HG03045 (cell line): ENCODE measurements around the gene WDR5.
A peak's percentile ranks its signal among the peaks of the same experiment; 100 is the strongest.
"Not testable (repeated sequence)": the region's sequence is repeated elsewhere in the genome, so short reads cannot be mapped to it uniquely, and the experiment has no call there.

Experiments used
- ATAC-seq: cut with Tn5 transposase; IDR thresholded peaks from one replicate; pipeline ENCODE4 v1.9.1; 2021; ENCODE audit warnings: mild to moderate bottlenecking, moderate library complexity; ENCODE audit not compliant: unreplicated experiment

Gene WDR5

DNA sequence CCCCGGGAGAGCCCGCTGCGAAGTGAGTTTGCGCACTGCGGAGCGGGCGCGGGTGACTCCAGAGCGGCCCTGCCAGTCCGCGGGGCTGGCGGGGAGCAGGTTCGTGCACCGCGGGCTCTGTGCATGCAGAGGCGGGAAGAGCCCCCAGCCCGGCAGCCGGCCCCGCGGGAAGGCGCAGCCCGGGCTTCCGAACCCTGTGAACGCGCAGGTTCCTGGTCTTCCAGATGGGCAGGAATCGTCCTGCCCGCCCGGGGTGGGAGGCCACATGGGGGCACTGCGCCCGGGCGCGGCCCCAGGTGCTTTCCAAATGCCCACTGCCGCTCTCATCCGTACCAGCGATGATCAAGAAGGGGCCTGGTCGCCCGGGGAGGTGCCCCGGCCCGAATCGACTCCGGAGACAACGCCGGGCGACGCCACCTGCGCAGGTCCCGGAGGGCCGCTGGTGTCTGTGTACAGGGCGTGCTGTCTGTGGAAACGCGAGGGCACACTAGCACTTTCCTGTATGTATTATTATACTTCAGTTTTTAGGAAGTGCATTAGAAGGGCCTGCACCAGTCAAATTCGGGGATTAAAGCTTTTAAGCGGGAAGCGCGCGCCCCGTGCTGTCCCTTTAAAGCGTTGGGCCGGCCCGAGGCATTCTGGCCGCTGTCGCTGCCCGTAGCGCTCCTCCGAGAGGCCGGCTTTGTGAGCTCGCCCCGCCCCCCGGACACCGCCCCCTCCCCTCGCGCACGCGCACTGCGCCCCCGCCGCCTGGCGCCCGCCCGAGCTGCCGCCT lies at the start of gene WDR5:
WDR5 (plus strand) TSS at position 740 of the 775 bp plus-strand sequence. CDS start 3,796 bp downstream, outside the sequence.
- peak; percentile 58 for ATAC-seq

GRCh38 chr9:134088063-134088725 lies 47.7 kb upstream of the WDR5 start:
- no peak for ATAC-seq

- ATAC-seq, result no peak
Observed at GRCh38 chr9:134089972-134090371, 45.9 kb upstream of the WDR5 start.

GRCh38 chr9:134099123-134099761 lies 36.6 kb upstream of the WDR5 start:
- no peak for ATAC-seq

GRCh38 chr9:134100040-134100439 lies 35.8 kb upstream of the WDR5 start:
- no peak for ATAC-seq

DNA sequence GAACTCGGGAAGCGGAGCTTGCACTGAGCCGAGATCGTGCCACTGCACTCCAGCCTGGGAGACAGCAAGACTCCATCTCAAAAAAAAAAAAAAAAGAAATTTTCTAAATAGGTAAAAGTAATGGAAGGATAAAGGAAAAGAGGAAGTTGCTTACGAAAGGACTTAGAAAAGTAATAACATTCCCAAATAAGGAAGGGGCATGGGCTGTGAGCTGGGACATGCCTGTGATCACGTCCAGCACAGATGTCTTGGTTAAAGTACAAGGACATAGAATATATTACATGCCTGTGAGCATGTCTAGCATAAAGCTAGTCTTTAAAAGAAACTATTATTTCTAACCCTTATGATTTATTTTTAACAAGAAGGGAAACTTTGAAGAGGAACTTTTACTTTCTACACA lies 34.7 kb upstream of the WDR5 start:
- not testable (repeated sequence) for ATAC-seq

GRCh38 chr9:134101623-134102149 lies 34.2 kb upstream of the WDR5 start:
- no peak for ATAC-seq

- ATAC-seq, result no peak
Observed at GRCh38 chr9:134103391-134103998, 32.4 kb upstream of the WDR5 start.

GRCh38 chr9:134111064-134111463 lies 24.8 kb upstream of the WDR5 start:
- no peak for ATAC-seq

DNA sequence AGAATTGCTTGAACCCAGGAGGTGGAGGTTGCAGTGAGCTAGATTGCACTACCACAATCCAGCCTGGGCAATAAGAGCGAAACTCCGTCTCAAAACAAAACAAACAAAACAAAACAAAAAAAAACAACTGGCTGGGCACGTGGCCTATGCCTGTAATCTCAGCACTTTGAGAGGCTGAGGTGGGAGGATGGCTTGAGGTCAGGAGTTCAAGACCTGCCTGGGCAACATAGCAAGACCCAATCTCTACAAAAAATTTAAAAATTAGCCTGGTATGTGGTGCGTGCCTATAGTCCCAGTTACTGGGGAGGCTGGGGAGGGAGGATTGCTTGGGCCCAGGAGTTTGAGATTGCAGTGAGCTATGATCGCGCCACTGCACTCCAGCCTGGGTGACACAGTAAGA lies 23.3 kb upstream of the WDR5 start:
- ATAC-seq, result no peak

DNA sequence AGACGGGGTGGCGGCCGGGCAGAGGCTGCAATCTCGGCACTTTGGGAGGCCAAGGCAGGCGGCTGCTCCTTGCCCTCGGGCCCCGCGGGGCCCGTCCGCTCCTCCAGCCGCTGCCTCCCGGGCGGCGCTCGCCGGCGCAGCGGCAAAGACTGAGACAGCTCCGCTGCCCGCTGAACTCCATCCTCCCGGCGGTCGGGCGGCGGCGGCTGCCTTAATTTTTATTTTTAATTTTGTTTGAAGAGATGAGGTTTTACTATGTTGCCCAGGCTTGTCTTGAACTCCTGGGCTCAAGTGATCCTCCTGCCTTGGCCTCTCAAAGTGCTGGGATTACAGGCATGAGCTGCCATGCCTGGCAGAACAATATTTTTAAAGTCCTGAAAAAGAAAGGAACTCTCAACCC lies 16.9 kb upstream of the WDR5 start:
- not testable (repeated sequence) for ATAC-seq

- ATAC-seq, result no peak
Observed at GRCh38 chr9:134123764-134124128, 12.1 kb upstream of the WDR5 start.

DNA sequence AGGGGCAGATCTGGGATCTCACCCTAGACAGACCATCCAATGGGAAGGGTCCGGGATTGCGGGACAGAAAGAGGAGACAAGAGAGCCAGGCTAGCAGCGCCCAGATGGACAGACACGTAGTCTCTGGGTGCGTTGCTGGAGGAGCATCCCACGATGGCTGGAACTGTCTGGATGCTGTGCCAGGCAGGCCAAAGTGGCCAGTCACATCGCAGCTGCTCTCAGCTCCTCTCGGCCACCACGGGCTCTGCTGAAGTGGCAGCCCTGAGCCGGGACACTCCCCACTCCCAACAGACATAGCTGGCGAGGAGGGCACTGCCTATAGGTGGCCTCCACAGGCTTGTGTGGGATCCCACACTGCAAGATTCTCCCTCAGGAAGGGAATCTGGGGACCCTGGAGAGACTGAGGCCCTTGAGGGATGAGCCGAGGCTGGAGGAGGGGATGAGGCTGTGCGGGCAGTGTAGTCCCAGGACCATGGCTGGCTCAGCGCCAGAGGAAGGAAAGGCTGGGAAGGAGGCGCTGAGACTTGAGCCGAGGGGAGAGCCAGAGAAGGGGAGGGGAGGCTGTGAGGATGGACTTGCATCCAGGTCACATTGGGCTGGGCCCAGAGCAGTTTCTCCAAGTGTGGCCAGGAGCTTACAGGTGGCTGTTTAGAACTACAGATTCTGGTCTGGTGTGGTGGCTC lies 10.3 kb upstream of the WDR5 start:
- ATAC-seq, result no peak

DNA sequence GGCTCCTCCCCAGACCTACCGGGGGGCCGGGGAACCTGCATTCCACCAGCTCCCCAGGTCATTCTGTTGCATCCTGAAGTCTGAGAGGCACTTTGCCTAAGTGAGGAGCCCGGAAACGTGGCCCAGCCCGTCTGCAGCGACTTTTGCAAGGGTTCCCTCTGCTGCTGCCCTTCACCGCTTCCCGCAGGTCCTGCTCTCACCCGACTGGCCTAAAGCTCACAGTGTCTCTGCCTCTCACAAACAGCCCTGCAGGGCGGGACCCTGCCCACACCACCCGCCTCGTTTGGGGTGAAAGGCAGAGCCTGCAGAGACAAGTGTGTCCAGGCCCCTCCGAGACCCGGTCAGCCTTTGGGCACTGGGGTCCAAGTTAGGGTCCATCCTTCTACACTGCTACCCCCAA lies 9.5 kb upstream of the WDR5 start:
- no peak for ATAC-seq

DNA sequence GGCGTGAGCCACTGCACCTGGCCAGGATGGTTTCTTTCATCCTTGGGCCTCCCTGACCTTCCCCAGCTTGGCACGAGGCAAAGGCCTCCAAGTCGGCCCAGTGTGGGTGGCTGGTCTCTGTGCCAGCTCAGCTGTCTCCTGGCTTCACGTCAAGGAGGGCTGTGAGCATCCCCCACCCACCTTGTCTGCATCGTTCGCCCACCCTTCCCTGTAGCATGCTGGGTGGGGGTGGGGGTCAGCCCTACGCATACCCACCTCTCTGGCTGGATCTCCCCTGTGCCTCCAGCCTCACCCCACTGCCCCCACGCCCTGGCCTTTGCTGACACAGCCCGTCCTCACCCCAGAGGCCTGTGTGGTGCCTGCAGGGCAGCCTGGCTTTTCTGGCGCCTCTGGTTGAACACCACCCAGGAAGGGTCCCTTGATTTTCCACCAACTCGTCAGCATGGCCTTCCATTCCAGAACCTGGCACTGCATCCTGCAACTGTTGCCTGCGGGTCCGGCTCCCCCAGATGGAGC lies 8.8 kb upstream of the WDR5 start:
- ATAC-seq, result no peak

GRCh38 chr9:134127616-134128015 lies 8.3 kb upstream of the WDR5 start:
- no peak for ATAC-seq

GRCh38 chr9:134128727-134129679 lies 6.9 kb upstream of the WDR5 start:
- no peak for ATAC-seq

- no peak for ATAC-seq
Observed at GRCh38 chr9:134130503-134131375, 5.1 kb upstream of the WDR5 start.
